GM19043 (cell line): ENCODE measurements around the gene NUDT9.
A peak's percentile ranks its signal among the peaks of the same experiment; 100 is the strongest.
"Not testable (repeated sequence)": the region's sequence is repeated elsewhere in the genome, so short reads cannot be mapped to it uniquely, and the experiment has no call there.

ENCODE experiments used
- ATAC-seq: cut with Tn5 transposase; IDR thresholded peaks from one replicate; pipeline ENCODE4 v1.9.1; 2021; ENCODE audit warnings: low read depth; ENCODE audit not compliant: unreplicated experiment

NUDT9 gene

GRCh38 chr4:87451537-87451936 is 29.2 kb downstream of the NUDT9 start:
- ATAC-seq: no peak

DNA sequence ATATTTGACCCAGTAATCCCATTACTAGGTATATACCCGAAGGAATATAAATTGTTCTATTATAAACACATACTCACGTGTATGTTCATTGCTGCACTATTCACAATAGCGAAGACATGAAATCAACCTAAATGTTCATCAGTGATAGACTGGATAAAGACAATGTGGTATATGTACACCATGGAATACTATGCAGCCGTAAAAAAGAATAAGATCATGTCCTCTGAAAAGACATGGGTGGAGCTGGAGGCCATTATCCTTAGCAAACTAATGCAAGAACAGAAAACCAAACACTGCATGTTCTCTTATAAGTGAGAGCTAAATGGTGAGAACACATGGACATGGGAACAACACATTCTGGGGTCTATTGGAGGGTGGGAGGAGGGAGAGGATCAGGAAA is 36.5 kb downstream of the NUDT9 start:
- no peak for ATAC-seq

DNA sequence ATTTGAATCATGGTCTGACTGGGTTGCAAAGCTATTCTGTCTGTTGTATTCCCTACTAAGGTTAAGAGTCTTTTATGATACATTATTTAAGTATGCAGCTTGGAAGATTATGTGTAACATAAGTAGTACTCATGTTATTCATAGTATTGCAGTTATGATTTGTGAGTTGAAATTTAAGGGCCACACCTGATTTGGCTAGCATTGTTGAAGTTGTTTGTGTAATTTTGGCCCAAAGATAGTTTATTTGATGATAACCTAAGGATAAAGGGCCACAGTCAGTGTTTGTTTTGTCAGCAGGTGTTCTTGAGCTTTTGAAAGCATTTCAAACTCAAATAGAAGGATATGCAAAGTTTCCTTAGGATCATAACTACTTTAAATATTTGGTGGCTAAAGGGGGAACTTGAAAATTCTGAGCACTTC is 38.9 kb downstream of the NUDT9 start:
- no peak for ATAC-seq

DNA sequence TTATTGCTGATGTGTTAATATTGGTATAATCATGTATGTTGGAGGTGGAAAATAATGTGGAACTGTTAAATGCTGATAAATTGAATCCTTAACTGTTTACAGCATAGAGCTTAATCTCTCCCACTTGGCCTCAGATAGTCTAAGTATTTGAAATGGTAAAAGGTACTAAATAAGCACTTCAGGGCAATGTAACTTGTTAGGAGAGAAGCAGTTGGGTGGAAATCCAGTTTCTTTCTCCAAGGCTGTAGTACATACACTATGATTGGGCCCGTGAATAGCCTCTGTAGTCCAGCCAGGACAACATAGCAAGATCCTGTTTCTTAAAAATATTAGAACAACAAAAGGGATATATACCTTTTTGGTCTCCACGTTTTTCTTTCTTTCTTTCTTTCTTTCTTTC is 39.7 kb downstream of the NUDT9 start:
- no peak for ATAC-seq

DNA sequence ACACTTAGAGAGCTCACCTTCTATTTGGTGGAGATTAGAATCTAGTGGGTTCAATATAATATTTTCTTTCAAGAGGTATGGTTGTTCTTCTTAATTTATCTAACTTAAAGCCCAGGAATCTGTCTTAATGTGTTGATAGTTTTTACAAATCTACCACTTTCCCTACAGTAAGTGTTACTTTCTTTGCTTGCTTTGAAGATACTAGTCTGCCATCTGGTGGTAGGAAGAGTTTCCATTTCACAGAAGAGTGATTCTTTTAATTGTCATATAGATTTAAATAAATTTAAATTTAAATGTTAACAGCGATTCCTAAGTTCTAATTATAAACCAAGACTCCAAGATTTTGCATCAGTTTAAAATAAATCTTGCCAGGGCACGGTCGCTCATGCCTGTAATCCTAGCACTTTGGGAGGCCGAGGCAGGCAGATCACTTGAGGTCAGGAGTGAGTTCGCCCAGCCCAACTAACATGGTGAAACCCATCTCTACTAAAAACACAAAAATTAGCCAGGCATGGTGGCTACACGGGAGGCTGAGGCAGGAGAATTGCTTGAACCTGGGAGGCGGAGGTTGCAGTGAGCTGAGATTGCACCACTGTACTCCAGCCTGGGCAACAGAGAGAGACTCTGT is 43.5 kb downstream of the NUDT9 start:
- ATAC-seq: no peak

- no peak for ATAC-seq
Measured at GRCh38 chr4:87469390-87469789, 47.0 kb downstream of the NUDT9 start.

DNA sequence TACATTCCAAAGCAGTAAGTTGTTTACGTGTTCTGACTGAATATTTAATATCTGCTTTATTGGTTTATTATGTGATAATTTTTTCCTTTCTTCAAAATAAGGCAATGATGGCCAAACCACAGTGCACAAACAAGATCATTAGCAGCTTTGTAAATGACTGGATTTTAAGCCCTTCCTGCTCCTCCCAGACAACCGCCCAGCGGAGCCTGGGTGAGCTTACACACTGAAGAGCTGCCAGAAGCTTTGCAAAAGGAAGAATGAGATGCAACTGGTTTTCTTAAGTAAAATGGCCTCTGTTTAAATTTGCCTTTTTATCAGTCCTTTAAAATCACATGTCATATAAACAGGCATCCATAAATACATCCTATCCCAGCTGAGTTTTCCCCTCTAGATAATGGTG is 54.6 kb downstream of the NUDT9 start:
- no peak for ATAC-seq

GRCh38 chr4:87478732-87479250 is 56.4 kb downstream of the NUDT9 start:
- no peak for ATAC-seq

GRCh38 chr4:87481377-87481776 is 59.0 kb downstream of the NUDT9 start:
- ATAC-seq: no peak

GRCh38 chr4:87483247-87483646 is 60.9 kb downstream of the NUDT9 start:
- ATAC-seq: not testable (repeated sequence)

GRCh38 chr4:87488666-87489065 is 66.3 kb downstream of the NUDT9 start:
- ATAC-seq: not testable (repeated sequence)

- no peak for ATAC-seq
Measured at GRCh38 chr4:87489678-87490077, 67.3 kb downstream of the NUDT9 start.

DNA sequence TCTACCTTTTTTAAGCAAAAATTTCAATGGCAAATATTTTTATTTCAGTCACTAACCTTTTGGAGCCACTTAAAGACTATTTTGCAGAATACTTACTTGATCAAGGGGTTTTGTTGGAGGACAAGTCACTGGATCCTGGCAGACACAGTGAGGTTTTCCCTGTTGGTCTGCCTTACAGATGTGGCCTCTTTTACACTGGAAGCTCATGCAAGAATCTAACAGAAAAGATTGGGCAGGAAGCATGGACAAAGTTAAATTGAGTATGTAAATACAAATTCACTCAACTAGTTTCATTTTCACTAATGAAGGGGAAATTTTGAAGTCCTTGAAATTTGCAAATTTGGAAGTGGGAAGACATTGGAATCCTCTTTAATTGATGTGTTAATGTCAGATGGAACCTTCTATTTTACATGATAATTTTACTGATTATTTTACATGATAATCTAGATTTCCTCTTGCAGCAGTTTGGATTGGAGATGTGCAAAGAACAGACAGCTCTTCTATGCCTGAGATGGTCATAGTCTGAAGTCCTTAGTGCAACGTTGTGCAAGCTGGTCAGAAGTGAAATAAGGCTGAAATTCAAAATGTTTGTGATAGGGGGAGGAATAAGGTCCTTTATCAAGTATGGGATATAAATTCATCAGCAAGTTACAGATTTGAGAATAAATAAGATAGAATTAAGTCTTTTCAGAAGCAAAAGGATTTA is 68.4 kb downstream of the NUDT9 start:
- ATAC-seq: no peak

DNA sequence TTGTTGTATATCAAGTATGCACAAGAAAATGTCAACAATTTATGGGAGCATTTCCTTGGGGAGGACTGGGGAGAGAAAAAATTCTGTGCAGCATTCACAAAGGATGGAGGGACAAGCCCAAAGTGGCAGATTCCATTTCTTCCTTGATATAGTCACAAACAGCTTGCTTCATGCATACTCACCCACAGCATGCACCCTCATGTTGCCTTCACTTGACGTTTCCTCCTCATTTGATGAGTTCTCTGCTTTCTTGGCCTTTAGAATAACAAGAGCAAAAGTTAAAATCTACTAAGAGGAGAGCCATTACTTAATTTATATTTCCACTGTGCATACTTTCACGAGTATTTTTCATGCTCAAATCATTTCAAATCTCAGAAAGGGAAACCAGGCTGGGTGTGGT is 69.1 kb downstream of the NUDT9 start:
- ATAC-seq: no peak

GRCh38 chr4:87491851-87492250 is 69.5 kb downstream of the NUDT9 start:
- not testable (repeated sequence) for ATAC-seq

DNA sequence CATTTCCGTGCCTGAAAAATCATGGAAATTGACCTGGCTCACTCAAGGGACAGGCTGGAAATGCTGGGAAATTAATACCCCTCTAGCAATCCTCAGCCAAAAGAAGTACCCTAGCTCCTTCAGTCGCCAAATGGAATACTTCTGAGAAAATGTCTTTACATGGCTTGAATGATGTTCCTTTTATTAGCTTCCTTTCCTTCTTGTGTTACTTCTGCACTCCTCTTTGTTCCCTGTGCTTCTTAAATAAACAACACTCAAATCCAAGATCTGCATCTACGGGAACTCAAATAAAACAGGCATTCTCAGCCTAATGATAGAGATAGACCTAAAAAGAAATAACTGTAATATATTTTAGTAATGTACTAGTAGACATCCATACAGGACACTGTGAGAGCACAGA is 70.7 kb downstream of the NUDT9 start:
- no peak for ATAC-seq

- ATAC-seq: no peak
Measured at GRCh38 chr4:87497159-87497558, 74.8 kb downstream of the NUDT9 start.

DNA sequence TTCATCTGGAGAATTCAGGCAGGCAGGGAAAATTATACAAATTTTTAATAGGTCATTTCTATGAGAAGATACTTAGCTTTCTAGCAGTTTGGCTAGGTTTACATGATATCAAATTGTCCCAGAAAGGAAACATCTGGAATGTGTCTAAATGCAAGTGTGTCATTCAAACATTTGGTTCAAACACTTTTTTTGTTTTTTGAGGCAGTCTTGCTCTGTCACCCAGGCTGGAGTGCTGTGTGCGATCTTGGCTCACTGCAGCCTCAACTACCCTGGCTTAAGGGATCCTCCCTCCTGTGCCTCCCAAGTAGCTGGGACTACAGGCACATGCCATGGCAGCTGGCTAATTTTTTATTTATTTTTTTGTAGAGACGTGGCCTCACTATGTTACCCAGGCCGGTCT is 75.2 kb downstream of the NUDT9 start:
- no peak for ATAC-seq

GRCh38 chr4:87498446-87498900 is 76.1 kb downstream of the NUDT9 start:
- peak; percentile 64 for ATAC-seq

DNA sequence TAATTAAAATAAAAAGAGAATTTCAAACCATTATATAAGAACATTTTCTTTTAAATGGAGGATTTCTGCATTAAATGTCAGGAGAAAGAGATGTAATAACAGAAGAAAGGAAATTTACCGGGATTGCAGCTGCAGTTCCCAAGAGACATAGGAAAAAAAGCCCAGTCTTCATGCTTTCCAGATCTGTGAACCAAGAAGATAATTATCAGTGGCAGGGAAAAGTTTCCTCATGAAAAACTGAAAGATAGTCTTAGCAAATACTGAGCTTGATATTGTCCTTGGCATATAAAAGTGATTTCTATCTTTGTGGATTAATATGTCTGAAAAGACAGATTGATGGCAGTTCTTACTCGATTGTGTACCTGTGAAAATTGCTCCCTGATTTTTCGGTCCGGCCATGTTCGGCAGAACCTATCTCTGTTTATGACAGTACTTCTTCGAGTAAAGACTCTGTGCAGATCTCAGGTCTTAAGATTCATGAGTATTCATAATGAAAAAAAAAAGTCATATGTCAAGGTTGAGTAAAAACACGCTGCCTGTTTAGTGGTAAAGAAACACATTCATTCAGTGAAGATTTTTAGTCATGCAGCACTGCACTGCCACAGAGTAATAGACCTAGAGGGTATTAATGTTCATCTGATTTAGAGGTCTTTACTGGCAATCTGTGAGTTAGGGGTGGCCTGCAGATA is 77.2 kb downstream of the NUDT9 start:
- ATAC-seq: peak; percentile 69

DNA sequence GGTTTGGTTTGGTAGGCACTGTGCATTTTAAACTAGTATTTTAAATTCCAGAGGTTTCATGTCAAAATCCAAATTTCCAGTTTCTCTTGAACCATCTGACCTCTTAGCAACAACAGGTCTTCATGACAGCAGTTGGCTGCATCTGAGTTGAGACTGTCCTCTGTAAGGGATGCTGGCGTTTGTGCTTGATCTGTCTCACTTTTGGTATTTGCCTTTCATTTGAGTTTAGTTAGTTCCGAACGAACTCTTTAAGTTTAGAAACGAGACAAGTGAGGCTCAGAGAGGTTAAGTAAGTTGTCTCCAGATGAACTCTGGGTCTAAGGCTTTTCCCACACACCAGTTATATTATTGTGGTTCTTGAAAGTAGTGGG is 77.7 kb downstream of the NUDT9 start:
- peak; percentile 35 for ATAC-seq
